HepG2 (cell line): ENCODE results near the gene FAM118B. TPM values are rescaled to one million over a fixed set of nuclear protein-coding genes. Genes with fewer than 3 reads are reported as not detected.

Source experiments
- ASH2L ChIP-seq: fragments of 300-600, 200-600 bp; sonication (generic); IDR thresholded peaks from 2 replicates; pipeline ENCODE4 v1.7.0; 2017; ENCODE audit warnings: low read depth, mild to moderate bottlenecking, moderate library complexity, mixed read lengths, low read length; ENCODE audit not compliant: insufficient read length
- ATF2 ChIP-seq: sonication (generic); formaldehyde crosslinking; IDR thresholded peaks from 2 replicates; pipeline ENCODE4 v1.4.0; 2020; ENCODE audit warnings: missing genetic modification reagents
- CEBPB ChIP-seq: IDR thresholded peaks from 2 replicates; pipeline ENCODE4 v1.6.1; 2011; ENCODE audit warnings: low read depth, low read length, improper control_type of control experiment, borderline replicate concordance
- CENPBD1 ChIP-seq: sonication (generic); formaldehyde crosslinking; IDR thresholded peaks from 2 replicates; pipeline ENCODE4 v1.8.0; 2022; ENCODE audit warnings: missing genetic modification reagents, low read depth, mild to moderate bottlenecking, borderline replicate concordance
- CREBL2 ChIP-seq: sonication (generic); formaldehyde crosslinking; IDR thresholded peaks from 2 replicates; pipeline ENCODE4 v1.8.1; 2023; ENCODE audit warnings: missing genetic modification reagents, mild to moderate bottlenecking, borderline replicate concordance
- FOXK2 ChIP-seq: fragments of 450-650 bp; IDR thresholded peaks from 2 replicates; pipeline ENCODE4 v1.6.1; 2016
- HINFP ChIP-seq: sonication (generic); formaldehyde crosslinking; IDR thresholded peaks from 2 replicates; pipeline ENCODE4 v1.4.0; 2020; ENCODE audit warnings: low read depth, mild to moderate bottlenecking, missing genetic modification reagents
- HMG20B ChIP-seq: conservative IDR thresholded peaks from 2 replicates; pipeline ENCODE4 v1.6.1; 2016; ENCODE audit warnings: missing genetic modification reagents, missing compliant biosample characterization
- MXI1 ChIP-seq: IDR thresholded peaks from 3 replicates; pipeline ENCODE4 v1.6.1; 2012; ENCODE audit warnings: low read depth, low read length, inconsistent platforms, borderline replicate concordance
- NAIF1 ChIP-seq: sonication (generic); formaldehyde crosslinking; IDR thresholded peaks from 2 replicates; pipeline ENCODE4 v1.5.0; 2020; ENCODE audit warnings: mild to moderate bottlenecking, missing genetic modification reagents, borderline replicate concordance
- SMC3 ChIP-seq: IDR thresholded peaks from 2 replicates; pipeline ENCODE4 v1.6.1; 2011; ENCODE audit warnings: low read length, improper control_type of control experiment
- SOX13 ChIP-seq, 3 experiments: fragments of 450-650 bp in 1 of 3; sonication (generic) in 1 of 3; formaldehyde crosslinking in 1 of 3; IDR thresholded peaks in 2 of 3; conservative IDR thresholded peaks in 1 of 3; 2 replicates each; pipeline versions ENCODE4 v1.5.0 to v1.6.1; 2016 to 2020; ENCODE audit warnings: antibody characterized with exemption in 1 of 3, mild to moderate bottlenecking in 1 of 3, missing compliant biosample characterization in 1 of 3, missing genetic modification reagents in 1 of 3, moderate library complexity in 1 of 3
- TCF12 ChIP-seq, 2 experiments: fragments of 450-650 bp in 1 of 2; sonication (generic) in 1 of 2; formaldehyde crosslinking in 1 of 2; IDR thresholded peaks; 2 replicates each; pipeline versions ENCODE4 v1.6.1 to v1.8.0; 2017 to 2022; ENCODE audit warnings: antibody characterized with exemption in 1 of 2, mild to moderate bottlenecking in 1 of 2, missing genetic modification reagents in 1 of 2, moderate library complexity in 1 of 2
- ZC3H4 ChIP-seq: sonication (generic); formaldehyde crosslinking; IDR thresholded peaks from 2 replicates; pipeline ENCODE4 v1.4.0; 2020; ENCODE audit warnings: missing genetic modification reagents, borderline replicate concordance
- ZNF414 ChIP-seq: sonication (generic); formaldehyde crosslinking; IDR thresholded peaks from 2 replicates; pipeline ENCODE4 v1.5.0; 2020; ENCODE audit warnings: missing genetic modification reagents
- ZNF792 ChIP-seq: IDR thresholded peaks from 2 replicates; pipeline ENCODE4 v1.6.1; 2016
- ZUFSP ChIP-seq: sonication (generic); formaldehyde crosslinking; IDR thresholded peaks from 2 replicates; pipeline ENCODE4 v1.9.0; 2021; ENCODE audit warnings: missing genetic modification reagents, mild to moderate bottlenecking, borderline replicate concordance
- polyA plus RNA-seq, 8 experiments: library from polyadenylated mRNA; depleted of rRNA in 3 of 8; stranded (reverse) in 7 of 8; unstranded in 1 of 8; fragments of >200 nt; fragmentation: Illumina TruSeq in 4 of 8; extraction: Trizol in 4 of 8; gene quantifications; 2 replicates each; pipeline versions ENCODE4 v1.2.1 to v1.2.3, GENCODE V29; 2011 to 2016; ENCODE audit warnings: low read depth in 4 of 8, missing spikeins in 1 of 8, mixed read lengths in 1 of 8; ENCODE audit not compliant: insufficient read depth in 1 of 8
- total RNA-seq, 5 experiments: library from RNA; depleted of rRNA; stranded (reverse); fragments of >200 nt; fragmentation: Illumina TruSeq; extraction: Trizol; gene quantifications; 2 replicates each; pipeline ENCODE4 v1.2.3, GENCODE V29; 2016; ENCODE audit warnings: low read depth in 1 of 5

Gene FAM118B
- total and polyA plus RNA-seq, 2 of the 13 experiments (the other 11 are each of a cell fraction or from before 2014, with no cell fraction given) = 10.2 to 25.7 TPM

- TF ChIP-seq HINFP (CRISPR knock-in tag) (no peak), ZNF792 (CRISPR knock-in tag) (no peak), ZUFSP (CRISPR knock-in tag) (no peak), SOX13 (IDR thresholded peaks at IDR 0.05) (no peak), SOX13 (CRISPR knock-in tag; conservative IDR thresholded peaks at IDR 0.05 in 1 of 2, IDR thresholded peaks at IDR 0.05 in 1 of 2) (peak in 1 of 2 experiments; percentile 46; a peak in 1 of 4 replicates), CENPBD1 (CRISPR knock-in tag) (no peak), ZNF414 (CRISPR knock-in tag) (no peak), ZC3H4 (no peak), FOXK2 (no peak), ASH2L (no peak), NAIF1 (CRISPR knock-in tag) (no peak), CEBPB (no peak), MXI1 (no peak), HMG20B (CRISPR knock-in tag) (no peak), CREBL2 (CRISPR knock-in tag) (no peak), ATF2 (no peak), TCF12 (IDR thresholded peaks at IDR 0.05) (no peak), TCF12 (CRISPR knock-in tag; IDR thresholded peaks at IDR 0.05) (no peak), SMC3 (no peak)
These were observed 26.1 kb upstream of the FAM118B start (continued) for GRCh38 chr11:126185259-126186024.
